Neural crest cell (in vitro differentiated cells): ENCODE measurements around the gene PTPRO. TPM values are rescaled to one million over a fixed set of nuclear protein-coding genes. Genes with fewer than 3 reads are reported as not detected.

Source experiments
- DNase-seq: peaks from one replicate; pipeline ENCODE4 v3.0.0; 2021; ENCODE audit warnings: low read depth, mixed read lengths, low spot score
- H3K27ac Mint-ChIP-seq: one replicate; pipeline ENCODE4 v1.8.0; 2021; ENCODE audit warnings: mild to moderate bottlenecking, mixed read lengths; ENCODE audit not compliant: unreplicated experiment
- H3K27me3 Mint-ChIP-seq: 2 replicates; pipeline ENCODE4 v1.8.0; 2021; ENCODE audit warnings: low read depth, mild to moderate bottlenecking, mixed read lengths
- H3K36me3 Mint-ChIP-seq: 2 replicates; pipeline ENCODE4 v1.8.0; 2021; ENCODE audit warnings: low read depth, mild to moderate bottlenecking, mixed read lengths
- H3K4me1 Mint-ChIP-seq: 2 replicates; pipeline ENCODE4 v1.8.0; 2021; ENCODE audit warnings: mixed read lengths
- H3K4me3 Mint-ChIP-seq: one replicate; pipeline ENCODE4 v1.8.0; 2021; ENCODE audit warnings: mild to moderate bottlenecking, mixed read lengths
- H3K9me3 Mint-ChIP-seq: 2 replicates; pipeline ENCODE4 v1.8.0; 2021; ENCODE audit warnings: mixed read lengths
- total RNA-seq: library from RNA; stranded (reverse); gene quantifications from 2 replicates; pipeline ENCODE4 v1.2.1, GENCODE V29; 2021
- TF ChIP-seq, protein P1 (sequence below): fragments of 200-600 bp; sonication (generic); conservative IDR thresholded peaks from 2 replicates; pipeline ENCODE4 v1.5.0; 2021; ENCODE audit warnings: antibody characterized with exemption, mild to moderate bottlenecking

PTPRO gene
- total RNA-seq, 1 donor from 2014 or later, result 3.1 TPM

DNA sequence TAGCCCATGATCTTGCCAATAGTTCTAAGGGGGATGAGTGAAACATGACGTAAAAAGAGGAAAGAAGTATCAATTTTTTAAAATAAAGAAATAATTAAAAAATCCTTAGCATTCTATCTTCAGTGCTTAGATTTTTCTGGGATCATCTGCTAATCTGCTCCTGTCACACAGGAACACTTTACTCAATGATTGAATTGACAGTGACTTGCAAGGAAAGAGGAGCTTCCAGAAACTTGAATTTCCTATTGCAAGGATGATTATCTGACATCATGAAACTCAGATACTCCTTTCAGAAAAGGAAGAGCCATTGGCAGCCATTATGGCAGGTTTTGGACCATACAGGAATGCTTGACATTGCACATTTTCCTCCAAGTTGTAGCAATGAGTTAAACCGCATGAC lies 41.4 kb upstream of the PTPRO start:
- Mint-ChIP-seq H3K4me3 (no peak overlapping the region), H3K36me3 (no peaks in the 10 kb centered on the region), H3K4me1 (peaks cover 4% of the 10 kb centered on the region), H3K27ac (no peak overlapping the region), H3K9me3 (no peaks in the 10 kb centered on the region), H3K27me3 (peaks cover 18% of the 10 kb centered on the region)
- TF ChIP-seq, protein P1, sequence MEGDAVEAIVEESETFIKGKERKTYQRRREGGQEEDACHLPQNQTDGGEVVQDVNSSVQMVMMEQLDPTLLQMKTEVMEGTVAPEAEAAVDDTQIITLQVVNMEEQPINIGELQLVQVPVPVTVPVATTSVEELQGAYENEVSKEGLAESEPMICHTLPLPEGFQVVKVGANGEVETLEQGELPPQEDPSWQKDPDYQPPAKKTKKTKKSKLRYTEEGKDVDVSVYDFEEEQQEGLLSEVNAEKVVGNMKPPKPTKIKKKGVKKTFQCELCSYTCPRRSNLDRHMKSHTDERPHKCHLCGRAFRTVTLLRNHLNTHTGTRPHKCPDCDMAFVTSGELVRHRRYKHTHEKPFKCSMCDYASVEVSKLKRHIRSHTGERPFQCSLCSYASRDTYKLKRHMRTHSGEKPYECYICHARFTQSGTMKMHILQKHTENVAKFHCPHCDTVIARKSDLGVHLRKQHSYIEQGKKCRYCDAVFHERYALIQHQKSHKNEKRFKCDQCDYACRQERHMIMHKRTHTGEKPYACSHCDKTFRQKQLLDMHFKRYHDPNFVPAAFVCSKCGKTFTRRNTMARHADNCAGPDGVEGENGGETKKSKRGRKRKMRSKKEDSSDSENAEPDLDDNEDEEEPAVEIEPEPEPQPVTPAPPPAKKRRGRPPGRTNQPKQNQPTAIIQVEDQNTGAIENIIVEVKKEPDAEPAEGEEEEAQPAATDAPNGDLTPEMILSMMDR, result no peak
- no peak for DNase-seq

DNA sequence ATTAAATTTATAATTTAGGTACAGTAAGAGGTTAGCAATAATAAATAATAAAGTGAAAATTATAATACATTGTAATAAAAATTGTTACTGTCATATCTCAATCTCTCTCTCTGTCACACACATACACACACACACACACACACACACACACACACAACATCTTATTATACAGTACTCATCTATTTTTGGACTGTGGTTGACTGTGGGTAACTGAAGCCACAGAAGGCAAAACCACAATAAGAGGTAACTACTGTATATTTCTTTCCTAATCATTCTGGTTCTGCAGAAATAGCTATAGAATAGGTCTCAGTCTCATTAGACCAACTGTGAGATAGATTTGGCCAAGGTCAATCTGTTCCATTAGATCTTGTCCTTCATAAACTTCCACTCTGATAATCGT lies 33.1 kb upstream of the PTPRO start:
- H3K4me3 Mint-ChIP-seq, result no peak overlapping the region
- H3K36me3 Mint-ChIP-seq, result no peaks in the 10 kb centered on the region
- TF ChIP-seq, protein P1, result no peak
- peaks cover 31% of the 10 kb centered on the region for H3K27me3 Mint-ChIP-seq
- no peaks in the 10 kb centered on the region for H3K9me3 Mint-ChIP-seq
- H3K4me1 Mint-ChIP-seq, result no peaks in the 10 kb centered on the region
- no peak overlapping the region for H3K27ac Mint-ChIP-seq
- DNase-seq, result no peak

DNA sequence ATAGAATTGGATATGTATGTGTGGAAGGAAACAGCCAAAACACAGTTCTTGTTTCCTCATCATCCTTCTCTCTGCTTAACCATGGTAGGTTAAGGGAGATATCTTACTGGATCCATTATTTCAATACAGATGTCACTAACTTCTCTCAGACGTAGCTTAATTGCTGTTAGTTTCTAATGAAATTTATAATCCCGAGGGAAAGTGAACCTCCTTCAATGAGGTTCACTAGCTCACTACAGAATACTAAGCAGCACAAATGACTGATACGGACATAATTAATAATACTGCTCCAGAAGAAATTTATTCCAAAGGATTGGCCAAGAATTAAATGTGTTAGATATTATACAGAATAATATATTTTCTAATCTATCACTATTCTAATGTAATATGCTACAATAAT lies 28.6 kb upstream of the PTPRO start:
- Mint-ChIP-seq H3K27me3 (peaks cover 14% of the 10 kb centered on the region), H3K9me3 (peaks cover 2% of the 10 kb centered on the region), H3K27ac (no peak overlapping the region), H3K36me3 (peaks cover under 1% of the 10 kb centered on the region), H3K4me3 (no peak overlapping the region), H3K4me1 (no peaks in the 10 kb centered on the region)
- TF ChIP-seq, protein P1, result no peak
- DNase-seq, result no peak

DNA sequence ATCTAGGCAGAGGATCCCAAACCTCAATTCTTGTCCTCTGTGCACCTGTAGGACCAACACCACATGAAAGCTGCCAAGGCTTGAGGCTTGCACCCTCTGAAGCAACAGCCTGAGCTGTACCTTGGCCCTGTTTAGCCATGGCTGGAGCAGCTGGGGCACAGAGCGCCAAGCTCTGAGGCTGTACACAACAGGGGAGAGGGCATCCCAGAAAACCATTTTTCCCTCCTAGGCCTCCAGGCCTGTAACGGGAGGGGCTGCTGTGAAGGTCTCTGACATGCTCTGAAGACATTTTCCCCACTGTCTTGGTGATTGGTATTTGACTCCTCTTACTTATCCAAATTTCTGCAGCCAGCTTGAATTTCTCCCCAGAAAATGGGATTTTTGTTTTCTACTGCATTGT lies 22.4 kb upstream of the PTPRO start:
- no peak for DNase-seq
- H3K9me3 Mint-ChIP-seq, result peaks cover 14% of the 10 kb centered on the region
- H3K27me3 Mint-ChIP-seq, result peaks cover 24% of the 10 kb centered on the region
- no peak overlapping the region for H3K4me3 Mint-ChIP-seq
- TF ChIP-seq, protein P1, result no peak
- no peak overlapping the region for H3K27ac Mint-ChIP-seq
- H3K4me1 Mint-ChIP-seq, result no peaks in the 10 kb centered on the region
- H3K36me3 Mint-ChIP-seq, result peaks cover 4% of the 10 kb centered on the region

DNA sequence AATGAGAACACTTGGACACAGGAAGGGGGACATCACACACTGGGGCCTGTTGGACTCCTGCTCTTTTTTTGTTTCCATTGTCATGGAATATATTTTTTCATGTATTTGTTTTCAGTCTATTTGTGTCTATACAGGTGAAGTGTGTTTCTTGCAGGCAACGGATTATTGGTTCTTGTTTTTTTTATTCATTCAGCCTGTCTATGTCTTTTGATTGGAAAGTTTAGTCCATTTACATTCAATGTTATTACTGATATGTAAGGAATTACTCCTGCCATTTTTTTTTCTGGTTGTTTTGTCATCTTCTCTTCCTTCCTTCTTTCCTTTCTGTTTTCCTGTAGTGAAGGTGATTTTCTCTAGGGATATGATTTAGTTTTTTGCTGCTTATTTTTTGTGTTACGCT lies 18.0 kb upstream of the PTPRO start:
- no peak for DNase-seq
- H3K36me3 Mint-ChIP-seq, result peaks cover 2% of the 10 kb centered on the region
- TF ChIP-seq, protein P1, result no peak
- no peak overlapping the region for H3K27ac Mint-ChIP-seq
- peaks cover 30% of the 10 kb centered on the region for H3K27me3 Mint-ChIP-seq
- no peaks in the 10 kb centered on the region for H3K4me1 Mint-ChIP-seq
- H3K4me3 Mint-ChIP-seq, result no peak overlapping the region
- H3K9me3 Mint-ChIP-seq, result peaks cover 11% of the 10 kb centered on the region

DNA sequence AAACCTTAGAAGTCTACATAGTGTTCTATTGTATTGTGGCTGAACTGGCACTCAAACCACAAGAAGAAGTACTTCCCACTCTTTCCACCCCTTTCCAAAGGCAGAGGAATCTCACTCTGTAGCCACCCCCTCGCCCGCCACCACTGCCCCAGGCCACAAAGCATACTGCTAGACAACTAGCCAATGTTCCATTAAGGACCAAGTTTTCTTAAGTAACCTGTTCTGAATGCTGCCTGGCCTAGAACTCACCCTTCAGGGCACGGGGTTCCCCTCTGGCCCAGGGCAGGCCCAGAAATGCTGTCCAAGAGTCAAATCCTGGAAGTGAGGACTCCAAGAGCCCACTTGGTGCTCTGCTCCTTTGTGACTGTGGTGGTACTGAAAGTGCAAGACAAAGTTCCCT lies 15.7 kb upstream of the PTPRO start:
- Mint-ChIP-seq H3K36me3 (peaks cover 2% of the 10 kb centered on the region), H3K27ac (no peak overlapping the region), H3K9me3 (peaks cover 6% of the 10 kb centered on the region), H3K4me1 (no peaks in the 10 kb centered on the region), H3K4me3 (no peak overlapping the region), H3K27me3 (peaks cover 47% of the 10 kb centered on the region)
- no peak for DNase-seq
- TF ChIP-seq, protein P1, result no peak
